A673 (cell line): ENCODE results near the gene MXD1.

Experiments
- CTCF ChIP-seq: fragments of 300-800, 200-600 bp; sonication (generic); conservative IDR thresholded peaks from 2 replicates; pipeline ENCODE4 v1.5.1; 2017; ENCODE audit warnings: low read depth, mild to moderate bottlenecking, antibody characterized with exemption, low read length, moderate library complexity, mixed read lengths
- EZH2 ChIP-seq: fragments of 200-600 bp; sonication (generic); IDR thresholded peaks from 2 replicates; pipeline ENCODE4 v1.6.1; 2017; ENCODE audit warnings: borderline replicate concordance, low read depth, mild to moderate bottlenecking, mixed read lengths, antibody characterized with exemption, low read length; ENCODE audit not compliant: poor library complexity, severe bottlenecking

- TF ChIP-seq EZH2 (no peak), CTCF (no peak)
Measured at GRCh38 chr2:69943843-69944525, 29.1 kb downstream of the MXD1 start.
